Activated T-helper 17 cell treated with anti-CD3 and anti-CD28 coated beads, Interleukin-2, amount 50 U/mL, for 72 hours (primary cell): ENCODE data around the gene CLCNKA. TPM values are rescaled to one million over a fixed set of nuclear protein-coding genes. Genes with fewer than 3 reads are reported as not detected.
"Not testable (repeated sequence)": the region's sequence is repeated elsewhere in the genome, so short reads cannot be mapped to it uniquely, and the experiment has no call there.

Experiments used
- ATAC-seq: fragments of 150-1000 bp; cut with Tn5 transposase; replicated peaks from 2 replicates; pipeline ENCODE4 v1.10.0; 2021; ENCODE audit warnings: mild to moderate bottlenecking, moderate library complexity
- H3K27ac Mint-ChIP-seq: one replicate; pipeline ENCODE4 v1.8.0; 2022; ENCODE audit warnings: mixed read lengths
- H3K27me3 Mint-ChIP-seq: one replicate; pipeline ENCODE4 v1.8.0; 2022; ENCODE audit warnings: mixed read lengths
- H3K36me3 Mint-ChIP-seq: one replicate; pipeline ENCODE4 v1.8.0; 2022; ENCODE audit warnings: low read depth, mild to moderate bottlenecking, mixed read lengths
- H3K4me1 Mint-ChIP-seq: one replicate; pipeline ENCODE4 v1.8.0; 2022; ENCODE audit warnings: mixed read lengths
- H3K4me3 Mint-ChIP-seq: one replicate; pipeline ENCODE4 v1.8.0; 2022; ENCODE audit warnings: mild to moderate bottlenecking, mixed read lengths
- H3K9me3 Mint-ChIP-seq: one replicate; pipeline ENCODE4 v1.8.0; 2022; ENCODE audit warnings: mixed read lengths
- total RNA-seq, 2 donors: library from RNA; stranded (reverse); gene quantifications; one replicate each; pipeline ENCODE4 v1.2.3, GENCODE V29; 2022

CLCNKA gene
- total RNA-seq = under 1 TPM in 1 of 2 donors, not detected in 1; 0.40 TPM

- H3K36me3 Mint-ChIP-seq = no peaks in the 10 kb centered on the region
- H3K4me3 Mint-ChIP-seq = no peak within 1 kb of the TSS
- ATAC-seq = no peak
- no peaks in the 10 kb centered on the region for H3K9me3 Mint-ChIP-seq
- peaks cover 3% of the 10 kb centered on the region for H3K27me3 Mint-ChIP-seq
- no peak within 1 kb of the TSS for H3K27ac Mint-ChIP-seq
- no peaks in the 10 kb centered on the region for H3K4me1 Mint-ChIP-seq
Measured at GRCh38 chr1:16021681-16022080, at the start of gene CLCNKA. TSS of gene CLCNKA (plus strand) at chr1:16022036. CDS start at chr1:16022620, 584 bp downstream.

- H3K4me1 Mint-ChIP-seq = peaks cover 50% of the 10 kb centered on the region
- no peak for ATAC-seq
- peak overlapping the region; percentile 34 for H3K27ac Mint-ChIP-seq
- H3K27me3 Mint-ChIP-seq = no peaks in the 10 kb centered on the region
- H3K4me3 Mint-ChIP-seq = peak overlapping the region; percentile 94
- H3K36me3 Mint-ChIP-seq = peaks cover 65% of the 10 kb centered on the region
- no peaks in the 10 kb centered on the region for H3K9me3 Mint-ChIP-seq
Measured at GRCh38 chr1:15972409-15972808, 49.4 kb upstream of the CLCNKA start.

GRCh38 chr1:15973772-15974171 is 48.1 kb upstream of the CLCNKA start:
- no peak for ATAC-seq
- Mint-ChIP-seq H3K36me3 (peaks cover 54% of the 10 kb centered on the region), H3K4me3 (peak overlapping the region; percentile 94), H3K4me1 (peaks cover 40% of the 10 kb centered on the region), H3K9me3 (no peaks in the 10 kb centered on the region), H3K27ac (peak overlapping the region; percentile 7), H3K27me3 (no peaks in the 10 kb centered on the region)

GRCh38 chr1:15974855-15975254 is 47.0 kb upstream of the CLCNKA start:
- peaks cover 37% of the 10 kb centered on the region for H3K4me1 Mint-ChIP-seq
- peak overlapping the region; percentile 94 for H3K4me3 Mint-ChIP-seq
- peak; percentile 64 for ATAC-seq
- no peaks in the 10 kb centered on the region for H3K27me3 Mint-ChIP-seq
- peak overlapping the region; percentile 96 for H3K27ac Mint-ChIP-seq
- H3K9me3 Mint-ChIP-seq = no peaks in the 10 kb centered on the region
- peaks cover 47% of the 10 kb centered on the region for H3K36me3 Mint-ChIP-seq

- H3K4me1 Mint-ChIP-seq = peaks cover 34% of the 10 kb centered on the region
- H3K27ac Mint-ChIP-seq = peak overlapping the region; percentile 96
- peaks cover 41% of the 10 kb centered on the region for H3K36me3 Mint-ChIP-seq
- H3K27me3 Mint-ChIP-seq = no peaks in the 10 kb centered on the region
- no peaks in the 10 kb centered on the region for H3K9me3 Mint-ChIP-seq
- peak; percentile 76 for ATAC-seq
- H3K4me3 Mint-ChIP-seq = peak overlapping the region; percentile 94
Measured at GRCh38 chr1:15975358-15975804, 46.5 kb upstream of the CLCNKA start.

GRCh38 chr1:15975805-15976680 is 45.8 kb upstream of the CLCNKA start, which contains the start of gene ZBTB17:
TSS of gene ZBTB17 (minus strand) at chr1:15976101. CDS start at chr1:15948495, 27,606 bp downstream.
- peak within 1 kb of the TSS; percentile 94 for H3K4me3 Mint-ChIP-seq
- ATAC-seq = peak; percentile 83

GRCh38 chr1:15977947-15978346 is 43.9 kb upstream of the CLCNKA start:
- not testable (repeated sequence) for H3K4me3 Mint-ChIP-seq, H3K27ac Mint-ChIP-seq, H3K27me3 Mint-ChIP-seq, H3K9me3 Mint-ChIP-seq, ATAC-seq
- peaks cover 23% of the 10 kb centered on the region for H3K4me1 Mint-ChIP-seq
- peaks cover 19% of the 10 kb centered on the region for H3K36me3 Mint-ChIP-seq

More at GRCh38 chr1:15975805-15976680, 45.8 kb upstream of the CLCNKA start, which contains the start of gene ZBTB17:
- H3K4me1 Mint-ChIP-seq = peaks cover 34% of the 10 kb centered on the region
- no peaks in the 10 kb centered on the region for H3K27me3 Mint-ChIP-seq
- H3K9me3 Mint-ChIP-seq = no peaks in the 10 kb centered on the region
- peak within 1 kb of the TSS; percentile 96 for H3K27ac Mint-ChIP-seq
- H3K36me3 Mint-ChIP-seq = peaks cover 35% of the 10 kb centered on the region

GRCh38 chr1:15981679-15982078 is 40.2 kb upstream of the CLCNKA start:
- no peak for ATAC-seq
- Mint-ChIP-seq H3K27ac (no peak overlapping the region), H3K4me3 (no peak overlapping the region), H3K4me1 (peaks cover 16% of the 10 kb centered on the region), H3K36me3 (no peaks in the 10 kb centered on the region), H3K9me3 (no peaks in the 10 kb centered on the region), H3K27me3 (no peaks in the 10 kb centered on the region)

GRCh38 chr1:15983275-15983674 is 38.6 kb upstream of the CLCNKA start:
- Mint-ChIP-seq H3K27me3 (no peaks in the 10 kb centered on the region), H3K4me1 (peaks cover 15% of the 10 kb centered on the region), H3K36me3 (no peaks in the 10 kb centered on the region), H3K27ac (no peak overlapping the region), H3K9me3 (no peaks in the 10 kb centered on the region), H3K4me3 (no peak overlapping the region)
- no peak for ATAC-seq

GRCh38 chr1:15985611-15986297 is 36.1 kb upstream of the CLCNKA start:
- Mint-ChIP-seq H3K9me3 (no peaks in the 10 kb centered on the region), H3K27ac (peak overlapping the region; percentile 71), H3K4me3 (no peak overlapping the region), H3K4me1 (peaks cover 15% of the 10 kb centered on the region), H3K27me3 (no peaks in the 10 kb centered on the region), H3K36me3 (no peaks in the 10 kb centered on the region)
- ATAC-seq = no peak

GRCh38 chr1:15988856-15989736 is 32.7 kb upstream of the CLCNKA start:
- H3K27me3 Mint-ChIP-seq = no peaks in the 10 kb centered on the region

GRCh38 chr1:15989776-15990175 is 32.1 kb upstream of the CLCNKA start:
- H3K27me3 Mint-ChIP-seq = no peaks in the 10 kb centered on the region
- H3K4me1 Mint-ChIP-seq = peaks cover 6% of the 10 kb centered on the region
- ATAC-seq = no peak
- H3K9me3 Mint-ChIP-seq = no peaks in the 10 kb centered on the region
- no peaks in the 10 kb centered on the region for H3K36me3 Mint-ChIP-seq
- H3K27ac Mint-ChIP-seq = no peak overlapping the region
- no peak overlapping the region for H3K4me3 Mint-ChIP-seq

More at GRCh38 chr1:15988856-15989736, 32.7 kb upstream of the CLCNKA start:
- no peaks in the 10 kb centered on the region for H3K9me3 Mint-ChIP-seq
- no peak overlapping the region for H3K27ac Mint-ChIP-seq
- H3K36me3 Mint-ChIP-seq = no peaks in the 10 kb centered on the region
- peaks cover 9% of the 10 kb centered on the region for H3K4me1 Mint-ChIP-seq
- ATAC-seq = no peak
- H3K4me3 Mint-ChIP-seq = no peak overlapping the region

- Mint-ChIP-seq H3K4me3 (no peak overlapping the region), H3K27me3 (no peaks in the 10 kb centered on the region), H3K4me1 (no peaks in the 10 kb centered on the region), H3K9me3 (no peaks in the 10 kb centered on the region), H3K36me3 (no peaks in the 10 kb centered on the region), H3K27ac (no peak overlapping the region)
- ATAC-seq = no peak
Measured at GRCh38 chr1:15991427-15992186, 30.2 kb upstream of the CLCNKA start.
